Naive B cell (primary cell): ENCODE results near the gene BLM. TPM values are rescaled to one million over a fixed set of nuclear protein-coding genes. Genes with fewer than 3 reads are reported as not detected.

ENCODE experiments used
- ATAC-seq, 2 donors: fragments of 150-1000 bp; cut with Tn5 transposase; 2 replicates each; pipeline ENCODE4 v1.10.0; 2021; ENCODE audit warnings: low read depth in 2 of 2, mild to moderate bottlenecking in 2 of 2, moderate library complexity in 2 of 2
- DNase-seq: peaks from one replicate; pipeline ENCODE4 v3.0.0; 2022
- H3K27ac Mint-ChIP-seq, 6 donors: one replicate each; pipeline ENCODE4 v1.8.0; 2020 to 2022; ENCODE audit warnings: mild to moderate bottlenecking in 6 of 6, mixed read lengths in 6 of 6, moderate library complexity in 5 of 6, inconsistent platforms in 2 of 6
- H3K27me3 Mint-ChIP-seq, 3 donors: one replicate each; pipeline ENCODE4 v1.8.0; 2021 to 2022; ENCODE audit warnings: mixed read lengths in 3 of 3, mild to moderate bottlenecking in 1 of 3
- H3K36me3 Mint-ChIP-seq, 2 donors: one replicate each; pipeline ENCODE4 v1.8.0; 2020 to 2022; ENCODE audit warnings: mixed read lengths in 2 of 2, inconsistent platforms in 1 of 2, mild to moderate bottlenecking in 1 of 2
- H3K4me1 Mint-ChIP-seq, 3 donors: one replicate each; pipeline ENCODE4 v1.8.0; 2020 to 2022; ENCODE audit warnings: mixed read lengths in 3 of 3, inconsistent platforms in 1 of 3, mild to moderate bottlenecking in 1 of 3, moderate library complexity in 1 of 3
- H3K4me3 Mint-ChIP-seq, 8 donors: one replicate each; pipeline ENCODE4 v1.8.0; 2020 to 2022; ENCODE audit warnings: mild to moderate bottlenecking in 8 of 8, mixed read lengths in 8 of 8, moderate library complexity in 8 of 8, inconsistent platforms in 2 of 8
- H3K9me3 Mint-ChIP-seq, 7 donors: one replicate each; pipeline ENCODE4 v1.8.0; 2020 to 2022; ENCODE audit warnings: mixed read lengths in 7 of 7, mild to moderate bottlenecking in 5 of 7, inconsistent platforms in 2 of 7, moderate library complexity in 1 of 7
- polyA plus RNA-seq, 6 donors: library from polyadenylated mRNA; unstranded; fragments of 300-500 nt; fragmentation: Illumina TruSeq; gene quantifications; one replicate each; pipeline ENCODE4 v1.2.3, GENCODE V29; 2021; ENCODE audit warnings: low read depth in 6 of 6

Gene BLM
- polyA plus RNA-seq, 6 donors from 2014 or later, result 5.5 to 11.1 (median 6.8) TPM; not detected in 1

- ATAC-seq (no peak), DNase-seq (no peak)
- Mint-ChIP-seq H3K9me3 (peaks cover 0 to 16% (median 7%) of the 10 kb centered on the region in 7 donors), H3K4me1 (no peaks in the 10 kb centered on the region), H3K27me3 (no peaks in the 10 kb centered on the region), H3K4me3 (no peak overlapping the region), H3K27ac (peak overlapping the region in 1 of 6 donors; percentile 22), H3K36me3 (peaks cover 0 to 10% of the 10 kb centered on the region in 2 donors)
Observed at GRCh38 chr15:90701048-90701447, 16.1 kb upstream of the BLM start.

GRCh38 chr15:90701880-90702630 lies 15.1 kb upstream of the BLM start:
- H3K4me1 Mint-ChIP-seq, result no peaks in the 10 kb centered on the region
- H3K27me3 Mint-ChIP-seq, result no peaks in the 10 kb centered on the region
- ATAC-seq (no peak), DNase-seq (no peak)
- peaks cover 0 to 16% (median 7%) of the 10 kb centered on the region in 7 donors for H3K9me3 Mint-ChIP-seq
- H3K36me3 Mint-ChIP-seq, result peaks cover 0 to 10% of the 10 kb centered on the region in 2 donors
- H3K27ac Mint-ChIP-seq, result no peak overlapping the region
- H3K4me3 Mint-ChIP-seq, result peak overlapping the region in 1 of 8 donors; percentile 13

GRCh38 chr15:90703455-90703854 lies 13.7 kb upstream of the BLM start:
- DNase-seq, result no peak
- ATAC-seq, result no peak
- Mint-ChIP-seq H3K27ac (no peak overlapping the region), H3K27me3 (no peaks in the 10 kb centered on the region), H3K36me3 (peaks cover 0 to 10% of the 10 kb centered on the region in 2 donors), H3K4me3 (peak overlapping the region in 1 of 8 donors; percentile 61), H3K4me1 (no peaks in the 10 kb centered on the region), H3K9me3 (peaks cover 0 to 16% (median 7%) of the 10 kb centered on the region in 7 donors)

GRCh38 chr15:90705212-90705611 lies 11.9 kb upstream of the BLM start:
- H3K4me3 Mint-ChIP-seq, result no peak overlapping the region
- H3K27me3 Mint-ChIP-seq, result no peaks in the 10 kb centered on the region
- no peak overlapping the region for H3K27ac Mint-ChIP-seq
- DNase-seq (no peak), ATAC-seq (no peak)
- peaks cover 0 to 10% of the 10 kb centered on the region in 2 donors for H3K36me3 Mint-ChIP-seq
- H3K9me3 Mint-ChIP-seq, result peaks cover 0 to 16% (median 7%) of the 10 kb centered on the region in 7 donors
- no peaks in the 10 kb centered on the region for H3K4me1 Mint-ChIP-seq

- no peak overlapping the region for H3K4me3 Mint-ChIP-seq
- H3K27me3 Mint-ChIP-seq, result no peaks in the 10 kb centered on the region
- H3K4me1 Mint-ChIP-seq, result peaks cover under 1 to 3% (median under 1%) of the 10 kb centered on the region in 3 donors
- H3K9me3 Mint-ChIP-seq, result peaks cover 0 to 16% (median 7%) of the 10 kb centered on the region in 7 donors
- H3K27ac Mint-ChIP-seq, result peak overlapping the region in 1 of 6 donors; percentile 50
- H3K36me3 Mint-ChIP-seq, result peaks cover 0 to 10% of the 10 kb centered on the region in 2 donors
- ATAC-seq (no peak), DNase-seq (no peak)
Observed at GRCh38 chr15:90706394-90707327, 10.5 kb upstream of the BLM start.

- peaks cover 5 to 8% (median 6%) of the 10 kb centered on the region in 3 donors for H3K4me1 Mint-ChIP-seq
- peaks cover 0 to 10% of the 10 kb centered on the region in 2 donors for H3K36me3 Mint-ChIP-seq
- no peak overlapping the region for H3K4me3 Mint-ChIP-seq
- H3K27ac Mint-ChIP-seq, result no peak overlapping the region
- DNase-seq (no peak), ATAC-seq (no peak)
- no peaks in the 10 kb centered on the region for H3K27me3 Mint-ChIP-seq
- peaks cover 0 to 13% (median 7%) of the 10 kb centered on the region in 7 donors for H3K9me3 Mint-ChIP-seq
Observed at GRCh38 chr15:90707489-90707888, 9.7 kb upstream of the BLM start.

- Mint-ChIP-seq H3K4me3 (no peak overlapping the region), H3K36me3 (peaks cover 0 to 1% of the 10 kb centered on the region in 2 donors), H3K9me3 (peaks cover 0 to 8% (median 3%) of the 10 kb centered on the region in 7 donors), H3K4me1 (peaks cover 5 to 8% (median 6%) of the 10 kb centered on the region in 3 donors), H3K27me3 (no peaks in the 10 kb centered on the region), H3K27ac (no peak overlapping the region)
- DNase-seq (no peak), ATAC-seq (no peak)
Observed at GRCh38 chr15:90708516-90708915, 8.6 kb upstream of the BLM start.

GRCh38 chr15:90709278-90709677 lies 7.9 kb upstream of the BLM start:
- ATAC-seq (no peak), DNase-seq (no peak)
- no peaks in the 10 kb centered on the region for H3K36me3 Mint-ChIP-seq
- no peak overlapping the region for H3K4me3 Mint-ChIP-seq
- H3K9me3 Mint-ChIP-seq, result peaks cover 0 to 5% (median 0%) of the 10 kb centered on the region in 7 donors
- peaks cover 5 to 8% (median 6%) of the 10 kb centered on the region in 3 donors for H3K4me1 Mint-ChIP-seq
- no peak overlapping the region for H3K27ac Mint-ChIP-seq
- H3K27me3 Mint-ChIP-seq, result no peaks in the 10 kb centered on the region

- DNase-seq, result no peak
- H3K4me3 Mint-ChIP-seq, result no peak overlapping the region
- no peak for ATAC-seq
- H3K27ac Mint-ChIP-seq, result peak overlapping the region in 1 of 6 donors; percentile 71
- H3K9me3 Mint-ChIP-seq, result no peaks in the 10 kb centered on the region
- no peaks in the 10 kb centered on the region for H3K27me3 Mint-ChIP-seq
- peaks cover 5 to 8% (median 6%) of the 10 kb centered on the region in 3 donors for H3K4me1 Mint-ChIP-seq
- H3K36me3 Mint-ChIP-seq, result no peaks in the 10 kb centered on the region
Observed at GRCh38 chr15:90710436-90711027, 6.6 kb upstream of the BLM start.

GRCh38 chr15:90711418-90711824 lies 5.7 kb upstream of the BLM start:
- peak overlapping the region in 1 of 6 donors; percentile 29 for H3K27ac Mint-ChIP-seq
- no peak overlapping the region for H3K4me3 Mint-ChIP-seq

GRCh38 chr15:90711842-90712241 lies 5.3 kb upstream of the BLM start:
- DNase-seq (no peak), ATAC-seq (no peak)
- Mint-ChIP-seq H3K9me3 (no peaks in the 10 kb centered on the region), H3K27me3 (no peaks in the 10 kb centered on the region), H3K36me3 (no peaks in the 10 kb centered on the region), H3K27ac (no peak overlapping the region), H3K4me1 (peaks cover 14 to 18% (median 18%) of the 10 kb centered on the region in 3 donors), H3K4me3 (no peak overlapping the region)

More at GRCh38 chr15:90711418-90711824, 5.7 kb upstream of the BLM start:
- H3K36me3 Mint-ChIP-seq, result no peaks in the 10 kb centered on the region
- ATAC-seq (no peak), DNase-seq (no peak)
- no peaks in the 10 kb centered on the region for H3K9me3 Mint-ChIP-seq
- no peaks in the 10 kb centered on the region for H3K27me3 Mint-ChIP-seq
- peaks cover 12 to 14% (median 14%) of the 10 kb centered on the region in 3 donors for H3K4me1 Mint-ChIP-seq

GRCh38 chr15:90713081-90713480 lies 4.1 kb upstream of the BLM start:
- DNase-seq (no peak), ATAC-seq (no peak)
- Mint-ChIP-seq H3K36me3 (no peaks in the 10 kb centered on the region), H3K27ac (no peak overlapping the region), H3K27me3 (no peaks in the 10 kb centered on the region), H3K9me3 (no peaks in the 10 kb centered on the region), H3K4me3 (peak overlapping the region in 1 of 8 donors; percentile 55), H3K4me1 (peaks cover 18 to 31% (median 25%) of the 10 kb centered on the region in 3 donors)
